GM11168 (cell line): ENCODE results near the gene KCNN3.
"Not testable (repeated sequence)": the region's sequence is repeated elsewhere in the genome, so short reads cannot be mapped to it uniquely, and the experiment has no call there.

Experiments used
- in situ Hi-C: fragments of 300-500 bp; cut with MboI; formaldehyde crosslinking; loops from one replicate; pipeline ENCODE4 v1.12.0; 2022; ENCODE audit warnings: low sequenced_read_pairs; ENCODE audit not compliant: unreplicated experiment

Gene KCNN3

GRCh38 chr1:154683820-154684219, 186.3 kb downstream of the KCNN3 start:
- in situ Hi-C loops = no loop called here

- in situ Hi-C loops = no loop called here
These were observed 187.8 kb downstream of the KCNN3 start for GRCh38 chr1:154682254-154682653.

- in situ Hi-C loops = not testable (repeated sequence)
These were observed 192.2 kb downstream of the KCNN3 start for GRCh38 chr1:154677844-154678243.

- in situ Hi-C loops = not testable (repeated sequence)
These were observed 193.2 kb downstream of the KCNN3 start for GRCh38 chr1:154676847-154677246.

- in situ Hi-C loops = not testable (repeated sequence)
These were observed 195.6 kb downstream of the KCNN3 start for GRCh38 chr1:154674456-154674855.

GRCh38 chr1:154672245-154672644, 197.8 kb downstream of the KCNN3 start:
- in situ Hi-C loops = not testable (repeated sequence)

GRCh38 chr1:154671412-154671811, 198.7 kb downstream of the KCNN3 start:
- in situ Hi-C loops = not testable (repeated sequence)

GRCh38 chr1:154670310-154671270, 199.5 kb downstream of the KCNN3 start:
- in situ Hi-C loops = not testable (repeated sequence)

GRCh38 chr1:154669464-154670282, 200.4 kb downstream of the KCNN3 start:
- in situ Hi-C loops = loop anchor here (5.0 kb wide), 1 partner anchor 203 kb away; the partner anchor contains the start of gene KCNN3

- in situ Hi-C loops = loop anchor here (5.0 kb wide), 1 partner anchor 206 kb away; the partner anchor contains the start of gene KCNN3
These were observed 203.9 kb downstream of the KCNN3 start for GRCh38 chr1:154666051-154666790.

- in situ Hi-C loops = loop anchor here (5.0 kb wide), 1 partner anchor 208 kb away; the partner anchor contains the start of gene KCNN3
These were observed 205.6 kb downstream of the KCNN3 start for GRCh38 chr1:154664331-154665002.

- in situ Hi-C loops = no loop called here
These were observed 206.5 kb downstream of the KCNN3 start for GRCh38 chr1:154663471-154664060.

GRCh38 chr1:154661110-154661509, 209.0 kb downstream of the KCNN3 start:
- in situ Hi-C loops = no loop called here

- in situ Hi-C loops = no loop called here
These were observed 210.1 kb downstream of the KCNN3 start for GRCh38 chr1:154659823-154660592.

GRCh38 chr1:154657556-154657955, 212.5 kb downstream of the KCNN3 start:
- in situ Hi-C loops = no loop called here

GRCh38 chr1:154652893-154653292, 217.2 kb downstream of the KCNN3 start:
- in situ Hi-C loops = no loop called here
